ENCODE results near the gene NAALADL2.

DNA sequence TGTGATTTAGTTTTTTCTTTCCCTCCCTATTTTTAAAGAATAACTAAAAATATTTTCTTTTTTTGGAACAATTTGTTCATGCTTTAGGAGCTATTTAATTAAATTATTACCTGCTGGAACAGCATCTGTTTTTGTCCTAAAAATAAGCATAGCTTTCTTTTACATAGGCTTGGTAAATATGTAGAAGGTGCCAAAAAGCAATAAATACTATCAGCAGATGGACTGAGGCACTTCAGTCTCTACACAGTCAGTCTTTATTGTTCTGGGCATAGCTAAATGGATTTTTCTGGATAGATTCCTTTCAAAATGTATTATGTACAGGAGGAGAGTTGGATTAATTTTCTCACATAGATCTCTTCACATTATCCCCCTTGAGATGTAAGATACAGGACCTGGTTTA is 223.5 kb downstream of the NAALADL2 start:
- TF ChIP-seq CTCF (conservative IDR thresholded peaks at IDR 0.05; ENCODE audit: low read depth, low read length) (no peak), EZH2 (IDR thresholded peaks at IDR 0.05; ENCODE audit: low read length, unreplicated experiment) (no peak)
